Umbilical cord (tissue), 1 donor: Measurements from ENCODE around the gene OR1N1. TPM values are rescaled to one million over a fixed set of nuclear protein-coding genes. Genes with fewer than 3 reads are reported as not detected.

Experiments used
- total RNA-seq: library from RNA; depleted of rRNA; stranded (reverse); fragments of >200 nt; gene quantifications from one replicate; pipeline ENCODE4 v1.2.3, GENCODE V29; 2014; ENCODE audit warnings: low replicate concordance; ENCODE audit not compliant: insufficient read depth

Gene OR1N1
- total RNA-seq, 1 donor from 2014 or later = 1.2 TPM

Other genes starting within 250 kb of the OR1N1 start
- gene PTGS1, start 156.3 kb downstream of the OR1N1 start, total RNA-seq = 22.9 TPM
- gene OR1J1, start 49.4 kb downstream of the OR1N1 start, total RNA-seq = 1.4 TPM
- 1.2 TPM for gene OR1J2, start 16.5 kb downstream of the OR1N1 start, total RNA-seq
- 2.9 TPM for gene OR1J4, start 8.2 kb downstream of the OR1N1 start, total RNA-seq
- 0.72 TPM for gene OR1N2, start 25.8 kb upstream of the OR1N1 start, total RNA-seq
- not detected for gene OR1L8, start 56.1 kb upstream of the OR1N1 start, total RNA-seq
- 9.6 TPM for gene OR1Q1, start 87.4 kb upstream of the OR1N1 start, total RNA-seq
- gene OR1B1, start 130.3 kb upstream of the OR1N1 start, total RNA-seq = 0.72 TPM
- not detected for gene OR1L1, start 134.4 kb upstream of the OR1N1 start, total RNA-seq
- gene OR1L3, start 147.8 kb upstream of the OR1N1 start, total RNA-seq = not detected
- not detected for gene OR1L4, start 196.7 kb upstream of the OR1N1 start, total RNA-seq
- gene OR1L6, start 215.0 kb upstream of the OR1N1 start, total RNA-seq = 1.2 TPM